ENCODE measurements around the gene DZIP3.

GRCh38 chr3:108605491-108605890 lies 16.0 kb downstream of the DZIP3 start:
- TF ChIP-seq CTCF (IDR thresholded peaks at IDR 0.05) (no peak), EZH2 (IDR thresholded peaks at IDR 0.05; ENCODE audit: borderline replicate concordance, insufficient read depth, low read depth, low read length, poor library complexity, severe bottlenecking) (no peak)
